ENCODE measurements around the gene SLC35D3.
"Not testable (repeated sequence)": the region's sequence is repeated elsewhere in the genome, so short reads cannot be mapped to it uniquely, and the experiment has no call there.

SLC35D3 gene

DNA sequence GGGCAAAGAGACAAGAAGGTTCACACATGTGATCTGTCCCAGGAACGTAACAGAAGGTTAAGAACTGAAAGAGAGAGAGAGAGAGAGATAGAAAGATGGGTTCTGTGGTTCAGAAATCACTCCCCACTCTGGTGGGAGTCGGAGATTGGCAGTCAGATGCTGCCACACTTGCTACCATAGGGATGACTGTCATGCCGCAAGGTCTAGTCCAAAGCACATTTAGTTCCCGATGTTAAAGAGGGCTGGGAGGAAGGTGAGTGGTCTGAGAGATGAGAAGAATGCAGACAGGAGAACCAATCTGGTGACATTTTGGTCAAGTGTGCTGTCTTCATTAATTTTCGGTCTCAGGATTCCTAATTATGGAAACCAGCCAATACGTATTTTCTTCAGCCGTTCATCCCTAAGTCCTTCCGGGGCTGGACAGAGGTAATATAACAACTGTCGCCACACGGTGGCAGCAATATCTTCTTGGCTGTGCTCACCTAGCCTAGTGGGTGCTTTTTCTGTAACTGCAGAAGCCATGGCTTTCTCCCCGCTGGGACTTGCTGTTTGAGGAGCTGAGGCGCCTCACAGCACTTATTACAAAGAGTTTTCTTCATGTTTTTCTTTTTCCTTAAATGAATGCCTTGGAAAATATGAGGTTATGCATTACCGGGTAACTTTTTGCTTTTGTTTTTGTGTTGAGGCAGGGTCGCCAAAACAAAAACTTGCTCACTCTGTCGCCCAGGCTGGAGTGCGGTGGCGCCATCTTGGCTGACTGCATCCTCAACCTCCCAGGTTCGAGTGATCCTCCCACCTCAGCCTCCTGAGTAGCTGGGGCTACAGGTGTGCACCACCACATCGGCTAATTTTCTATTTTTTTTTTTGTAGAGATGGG, 46.0 kb downstream of the SLC35D3 start:
- peak; percentile 65 for DNase-seq

DNA sequence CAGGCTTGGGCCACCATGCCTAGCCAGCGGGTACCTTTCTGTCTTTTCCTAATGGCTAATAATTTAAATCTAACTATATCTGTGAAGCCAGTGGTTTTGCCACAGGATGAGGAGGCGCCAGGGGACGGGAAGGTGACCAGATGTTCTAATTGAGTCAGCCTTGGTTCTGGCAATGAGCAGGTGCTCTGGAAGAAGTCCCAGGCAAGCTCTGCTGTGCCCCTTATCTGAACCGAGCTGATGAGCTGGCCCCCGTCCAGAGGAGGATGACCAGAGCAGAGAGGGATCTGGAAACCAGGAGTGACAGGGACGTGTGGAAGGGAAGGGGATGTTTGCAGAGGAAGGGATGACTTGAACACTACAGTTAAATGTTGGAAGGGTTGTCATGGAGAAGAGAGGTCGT, 46.7 kb downstream of the SLC35D3 start:
- no peak for DNase-seq

DNA sequence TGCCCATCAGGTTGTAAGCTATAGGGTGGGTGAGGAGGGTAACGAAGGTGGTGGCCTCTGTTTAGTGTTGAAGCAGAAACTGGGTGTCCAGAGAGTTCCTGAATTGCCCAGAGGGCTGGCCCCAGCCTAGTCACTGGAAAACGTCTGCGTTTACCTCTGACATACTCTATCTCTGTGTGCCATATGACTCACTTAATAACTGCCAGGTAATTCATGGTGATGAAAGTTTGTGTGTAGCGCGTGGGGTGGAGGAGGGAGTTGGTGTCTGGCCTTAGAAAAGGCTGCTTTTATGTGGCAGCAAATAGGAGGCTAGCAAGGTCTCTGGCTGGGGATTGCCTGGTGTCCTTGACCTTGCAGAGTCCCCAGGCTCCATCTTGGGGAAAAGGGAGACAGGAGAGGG, 47.3 kb downstream of the SLC35D3 start:
- no peak for DNase-seq

DNA sequence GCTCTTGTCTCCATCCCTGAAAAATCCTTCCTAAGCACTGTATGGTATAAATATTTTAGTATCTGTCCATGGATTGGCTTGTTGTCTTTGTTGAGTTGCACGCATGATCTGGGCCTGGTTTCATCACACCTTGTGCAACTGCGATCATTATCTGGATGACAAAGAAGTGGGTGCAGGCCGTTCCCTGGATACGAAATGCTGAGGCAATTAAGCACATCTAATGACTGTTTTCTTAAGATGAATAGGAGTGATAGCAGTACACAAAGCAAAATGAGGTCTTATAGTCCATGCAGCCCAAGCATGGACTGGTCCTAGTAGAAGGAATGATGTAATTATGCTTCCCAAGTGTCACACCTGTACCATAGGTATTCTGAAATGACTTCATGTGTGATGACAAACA, 47.8 kb downstream of the SLC35D3 start:
- no peak for DNase-seq

DNA sequence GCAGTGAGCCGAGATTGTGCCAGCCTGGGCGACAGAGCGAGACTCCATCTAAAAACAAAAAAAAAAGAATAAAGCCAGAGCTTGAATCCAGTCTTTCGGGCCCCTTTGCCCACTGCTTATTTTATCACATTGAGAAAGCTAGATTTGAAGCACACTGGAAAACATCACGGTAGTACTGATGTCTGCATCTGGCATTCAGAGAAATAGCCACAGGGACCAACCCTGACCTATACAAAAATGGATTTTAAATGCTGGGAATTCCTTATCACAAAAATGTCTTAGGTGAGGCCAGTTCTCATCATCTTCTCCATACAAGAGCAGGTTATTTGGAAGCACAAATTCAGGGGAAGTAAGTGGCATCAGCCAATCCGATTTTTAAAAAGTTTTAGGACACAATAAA, 49.5 kb downstream of the SLC35D3 start:
- no peak for DNase-seq

DNA sequence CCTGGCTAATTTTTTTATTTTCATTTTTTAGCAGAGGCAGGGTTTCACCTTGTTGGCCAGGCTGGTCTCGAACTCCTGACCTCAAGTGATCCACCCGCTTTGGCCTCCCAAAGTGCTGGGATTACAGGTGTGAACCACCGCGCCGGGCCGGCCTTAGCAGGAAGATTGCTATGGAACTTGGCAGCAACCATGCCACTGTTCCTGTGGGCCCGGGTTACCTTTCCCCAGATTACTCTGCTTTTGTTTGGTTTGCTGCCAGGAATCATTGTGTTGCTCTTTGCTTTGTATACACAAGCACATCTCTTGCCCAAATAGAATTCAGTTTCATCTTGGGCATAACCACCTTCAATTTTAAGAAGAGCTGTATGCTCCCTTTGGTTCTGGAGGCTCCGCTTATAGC, 51.7 kb downstream of the SLC35D3 start:
- not testable (repeated sequence) for DNase-seq
